ENCODE data around the gene KHDRBS1. TPM values are rescaled to one million over a fixed set of nuclear protein-coding genes. Genes with fewer than 3 reads are reported as not detected.
"Not testable (repeated sequence)": the region's sequence is repeated elsewhere in the genome, so short reads cannot be mapped to it uniquely, and the experiment has no call there.

Gene KHDRBS1
- total RNA-seq, 1 donor from 2014 or later, result 75.1 TPM

- not testable (repeated sequence) for DNase-seq
Measured at GRCh38 chr1:32065613-32066488, 52.2 kb downstream of the KHDRBS1 start.

GRCh38 chr1:32066489-32066873 lies 52.8 kb downstream of the KHDRBS1 start:
- peak; percentile 37 for DNase-seq

GRCh38 chr1:32068957-32069588 lies 55.4 kb downstream of the KHDRBS1 start:
- DNase-seq, result no peak

GRCh38 chr1:32071758-32072621 lies 58.3 kb downstream of the KHDRBS1 start:
- DNase-seq, result peak; percentile 69

GRCh38 chr1:32072622-32073298 lies 59.1 kb downstream of the KHDRBS1 start, which contains the start of gene TMEM39B:
Gene TMEM39B (plus strand): TSS chr1:32072939. CDS start chr1:32073048, 109 bp downstream.
- peak; percentile 96 for DNase-seq

- DNase-seq, result no peak
Measured at GRCh38 chr1:32073299-32074229, 59.9 kb downstream of the KHDRBS1 start.

- no peak for DNase-seq
Measured at GRCh38 chr1:32074841-32075240, 61.2 kb downstream of the KHDRBS1 start.

- no peak for DNase-seq
Measured at GRCh38 chr1:32077451-32077850, 63.8 kb downstream of the KHDRBS1 start.

GRCh38 chr1:32082022-32082421 lies 68.4 kb downstream of the KHDRBS1 start:
- no peak for DNase-seq

- not testable (repeated sequence) for DNase-seq
Measured at GRCh38 chr1:32086381-32086780, 72.7 kb downstream of the KHDRBS1 start.

GRCh38 chr1:32091176-32091575 lies 77.5 kb downstream of the KHDRBS1 start:
- DNase-seq, result no peak

GRCh38 chr1:32091591-32091990 lies 77.9 kb downstream of the KHDRBS1 start:
- DNase-seq, result no peak

Small RNA genes within 50 kb of the gene (small RNA-seq; reads per million reads assigned to genes)
- gene MIR5585 (ENCODE audit: low replicate concordance) (not detected), gene RF00017 (ENCODE audit: low replicate concordance) (not detected)

Other genes with a start within 250 kb of the KHDRBS1 start
- 9.4 TPM for gene ADGRB2, start 249.5 kb upstream of the KHDRBS1 start, total RNA-seq
- 0.39 TPM for gene SPOCD1, start 197.8 kb upstream of the KHDRBS1 start, total RNA-seq
- gene PTP4A2, start 75.5 kb upstream of the KHDRBS1 start, total RNA-seq, result 173 TPM
- gene TMEM39B, start 59.1 kb downstream of the KHDRBS1 start, total RNA-seq, result 4.7 TPM
- gene KPNA6, start 94.2 kb downstream of the KHDRBS1 start, total RNA-seq, result 22.6 TPM
- gene TXLNA, start 165.8 kb downstream of the KHDRBS1 start, total RNA-seq, result 35.9 TPM
- 12.5 TPM for gene CCDC28B, start 186.7 kb downstream of the KHDRBS1 start, total RNA-seq
- 3.5 TPM for gene IQCC, start 191.8 kb downstream of the KHDRBS1 start, total RNA-seq
- not detected for gene DCDC2B, start 195.2 kb downstream of the KHDRBS1 start, total RNA-seq
- gene TMEM234, start 208.5 kb downstream of the KHDRBS1 start, total RNA-seq, result 11.5 TPM
- gene EIF3I, start 208.5 kb downstream of the KHDRBS1 start, total RNA-seq, result 102 TPM
- 1.3 TPM for gene FAM167B, start 233.4 kb downstream of the KHDRBS1 start, total RNA-seq
- 1.2 TPM for gene LCK, start 237.4 kb downstream of the KHDRBS1 start, total RNA-seq